Testis (tissue), 3 donors: Measurements from ENCODE around the gene L3HYPDH. TPM values are rescaled to one million over a fixed set of nuclear protein-coding genes. Genes with fewer than 3 reads are reported as not detected.

ENCODE experiments used
- DNase-seq: peaks from one replicate; pipeline ENCODE4 v3.0.0-alpha.2; 2019
- H3K27ac ChIP-seq, 2 donors: fragments of 200-600 bp; sonication (generic); one replicate each; pipeline ENCODE4 v1.5.1; 2019
- H3K27me3 ChIP-seq: fragments of 200-600 bp; sonication (generic); one replicate; pipeline ENCODE4 v1.5.1; 2019
- H3K36me3 ChIP-seq: fragments of 200-600 bp; sonication (generic); one replicate; pipeline ENCODE4 v1.5.1; 2017; ENCODE audit warnings: low read depth; ENCODE audit errors: missing control alignments
- H3K4me1 ChIP-seq: fragments of 200-600 bp; sonication (generic); one replicate; pipeline ENCODE4 v1.5.1; 2019
- H3K4me3 ChIP-seq, 2 donors: fragments of 200-600 bp; sonication (generic); one replicate each; pipeline ENCODE4 v1.5.1; 2017 to 2019
- H3K9me3 ChIP-seq: fragments of 200-600 bp; sonication (generic); one replicate; pipeline ENCODE4 v1.5.1; 2017
- POLR2A ChIP-seq: fragments of 450-650 bp; IDR thresholded peaks from one replicate; pipeline ENCODE4 v1.6.1; 2017; ENCODE audit warnings: antibody characterized with exemption, mild to moderate bottlenecking, moderate library complexity
- WGBS, 2 donors: methylation state at CpG; one replicate each; pipeline ENCODE4 v1.1.5; 2018; 5-methylcytosine and 5-hydroxymethylcytosine counted together
- intact Hi-C: fragments of 100-400 bp; cut with DNase I; formaldehyde crosslinking; loops from one replicate; pipeline ENCODE4 v1.15.1; 2023; ENCODE audit warnings: low total_unique reads
- polyA plus RNA-seq: library from polyadenylated mRNA; stranded (reverse); fragments of 350-450 nt; fragmentation: Illumina TruSeq; extraction: RNeasy Lipid Tissue Mini Kit (QIAGEN cat#74804); gene quantifications from one replicate; pipeline ENCODE4 v1.2.3, GENCODE V29; 2014; ENCODE audit warnings: low read depth, low replicate concordance; ENCODE audit not compliant: insufficient read depth
- total RNA-seq, 2 donors: library from RNA; depleted of rRNA; stranded (reverse); fragments of >200 nt; gene quantifications; one replicate each; pipeline ENCODE4 v1.2.3, GENCODE V29; 2016
- TF ChIP-seq, protein P1 (sequence below), 3 experiments: fragments of 450-650 bp in 2 of 3; fragments of 200-600 bp in 1 of 3; sonication (generic) in 1 of 3; IDR thresholded peaks; one replicate each; pipeline ENCODE4 v1.5.1; 2016 to 2019; ENCODE audit warnings: antibody characterized with exemption in 3 of 3, mild to moderate bottlenecking in 2 of 3, moderate library complexity in 1 of 3

The L3HYPDH gene
- total and polyA plus RNA-seq, 3 donors from 2014 or later, result 48.2 to 74.3 (median 63.2) TPM

DNA sequence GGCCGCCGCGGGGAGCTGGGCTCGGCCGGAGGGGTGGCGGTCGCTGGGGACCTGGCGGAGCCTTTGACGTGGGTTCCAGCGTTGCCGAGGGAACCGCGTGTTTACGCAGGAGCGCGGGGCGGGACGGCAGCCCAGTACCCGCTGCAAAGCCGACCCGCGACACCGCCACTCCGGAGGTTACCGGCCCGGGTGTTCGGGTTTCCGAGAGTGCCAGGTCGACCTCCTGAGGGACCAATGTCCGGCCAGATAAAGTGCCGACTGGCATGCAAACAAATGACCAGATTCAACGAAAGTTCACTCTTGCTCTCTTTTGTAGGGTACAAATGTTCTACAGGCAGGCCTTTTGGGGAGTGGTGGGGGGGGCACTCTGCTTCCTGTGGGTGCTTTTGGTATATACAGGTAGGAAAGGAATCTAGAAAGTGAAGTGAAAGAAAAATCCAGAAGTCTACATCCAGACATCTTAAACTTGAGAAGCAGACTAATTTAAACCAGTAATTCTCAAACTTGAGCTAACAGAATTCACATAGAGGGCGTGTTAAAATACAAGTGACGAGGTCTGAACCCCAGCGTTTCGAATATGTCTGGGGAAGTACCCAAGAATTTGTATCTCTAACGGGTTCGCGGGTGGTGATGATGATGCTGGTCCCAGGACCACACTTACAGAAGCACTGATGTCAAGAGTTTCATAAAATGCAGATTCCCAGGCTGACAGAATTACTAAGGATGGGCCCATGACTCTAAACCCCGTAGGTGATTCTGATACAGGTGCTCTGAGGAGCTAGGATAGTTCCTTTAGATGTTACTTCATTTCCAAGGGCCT lies 18.7 kb downstream of the L3HYPDH start, which contains the start of gene GPR135:
Gene GPR135, minus strand, starts transcription at position 65 of the 820 bp plus-strand sequence. CDS start 154 bp downstream, outside the sequence.
- Histone ChIP-seq H3K9me3 (no peaks in the 10 kb centered on the region), H3K4me1 (peaks cover 5% of the 10 kb centered on the region), H3K4me3 (peak within 1 kb of the TSS; percentile 59 to 76), H3K27me3 (no peaks in the 10 kb centered on the region), H3K27ac (peak within 1 kb of the TSS; percentile 74 to 80), H3K36me3 (no peaks in the 10 kb centered on the region)
- DNase-seq, result peak; percentile 72
- intact Hi-C loops, result no loop called here
- TF ChIP-seq, protein P1, sequence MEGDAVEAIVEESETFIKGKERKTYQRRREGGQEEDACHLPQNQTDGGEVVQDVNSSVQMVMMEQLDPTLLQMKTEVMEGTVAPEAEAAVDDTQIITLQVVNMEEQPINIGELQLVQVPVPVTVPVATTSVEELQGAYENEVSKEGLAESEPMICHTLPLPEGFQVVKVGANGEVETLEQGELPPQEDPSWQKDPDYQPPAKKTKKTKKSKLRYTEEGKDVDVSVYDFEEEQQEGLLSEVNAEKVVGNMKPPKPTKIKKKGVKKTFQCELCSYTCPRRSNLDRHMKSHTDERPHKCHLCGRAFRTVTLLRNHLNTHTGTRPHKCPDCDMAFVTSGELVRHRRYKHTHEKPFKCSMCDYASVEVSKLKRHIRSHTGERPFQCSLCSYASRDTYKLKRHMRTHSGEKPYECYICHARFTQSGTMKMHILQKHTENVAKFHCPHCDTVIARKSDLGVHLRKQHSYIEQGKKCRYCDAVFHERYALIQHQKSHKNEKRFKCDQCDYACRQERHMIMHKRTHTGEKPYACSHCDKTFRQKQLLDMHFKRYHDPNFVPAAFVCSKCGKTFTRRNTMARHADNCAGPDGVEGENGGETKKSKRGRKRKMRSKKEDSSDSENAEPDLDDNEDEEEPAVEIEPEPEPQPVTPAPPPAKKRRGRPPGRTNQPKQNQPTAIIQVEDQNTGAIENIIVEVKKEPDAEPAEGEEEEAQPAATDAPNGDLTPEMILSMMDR (IDR thresholded peaks at IDR 0.05), result no peak
- TF ChIP-seq POLR2A, result no peak
- 23 to 41% methylated on average over 12 to 25 of the region's 40 CpGs for WGBS, 2 donors

DNA sequence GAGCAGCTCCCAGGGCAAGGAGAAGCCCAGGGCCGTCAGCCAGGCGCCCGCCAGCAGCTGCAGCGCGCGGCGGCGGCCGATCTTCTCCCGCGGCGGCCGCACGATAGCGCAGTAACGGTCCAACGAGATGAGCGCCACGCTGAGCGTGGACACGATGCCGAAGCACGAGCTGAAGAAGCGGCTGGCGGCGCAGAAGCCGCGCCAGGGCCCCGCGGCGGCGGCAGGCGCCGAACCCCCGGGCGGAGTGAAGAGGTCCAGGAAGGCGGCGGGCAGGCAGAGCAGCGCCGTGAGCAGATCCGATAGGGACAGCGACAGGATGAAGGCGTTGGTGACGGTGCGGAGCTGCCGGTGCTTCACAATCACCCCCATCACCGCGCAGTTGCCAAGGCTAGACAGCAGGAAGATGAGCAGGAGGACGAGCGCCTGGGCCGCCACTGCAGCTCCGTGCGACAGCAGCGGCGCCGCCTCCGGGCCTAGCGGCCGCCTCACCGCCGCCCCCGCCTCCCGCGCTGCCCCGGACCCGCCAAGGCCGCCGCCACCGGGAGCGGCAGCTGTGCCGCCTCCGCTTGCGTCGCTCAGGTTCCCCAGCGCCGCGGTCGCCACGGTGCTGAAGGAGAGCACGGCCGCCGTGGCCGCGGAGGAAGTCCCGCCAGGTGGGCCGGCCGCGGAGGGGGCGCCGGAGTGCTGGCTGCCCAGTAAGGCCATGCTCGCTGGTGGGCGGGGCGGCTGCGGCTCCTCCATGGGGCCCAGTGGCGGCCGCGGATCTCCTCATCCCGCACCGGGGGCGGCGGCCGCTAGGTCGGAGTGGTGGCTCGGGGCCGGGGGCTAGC lies 19.5 kb downstream of the L3HYPDH start:
- TF ChIP-seq POLR2A, result no peak
- TF ChIP-seq, protein P1 (IDR thresholded peaks at IDR 0.05), result no peak

GRCh38 chr14:59463787-59464485 lies 20.3 kb downstream of the L3HYPDH start:
- intact Hi-C loops, result no loop called here
- no peak for TF ChIP-seq POLR2A
- TF ChIP-seq, protein P1 (IDR thresholded peaks at IDR 0.05), result no peak
- H3K4me3 ChIP-seq, result peak overlapping the region; percentile 59 to 76
- peaks cover 5% of the 10 kb centered on the region for H3K4me1 ChIP-seq
- DNase-seq, result peak; percentile 26
- WGBS, 2 donors, result 44 to 46% methylated on average over 20 to 31 of the region's 60 CpGs
- H3K36me3 ChIP-seq, result no peaks in the 10 kb centered on the region
- no peaks in the 10 kb centered on the region for H3K27me3 ChIP-seq
- no peaks in the 10 kb centered on the region for H3K9me3 ChIP-seq
- H3K27ac ChIP-seq, result peak overlapping the region; percentile 74 to 80

More for the DNA sequence above, 19.5 kb downstream of the L3HYPDH start:
- Histone ChIP-seq H3K27ac (peak overlapping the region; percentile 74 to 80), H3K36me3 (no peaks in the 10 kb centered on the region), H3K4me1 (peaks cover 5% of the 10 kb centered on the region), H3K4me3 (peak overlapping the region; percentile 59 to 76), H3K27me3 (no peaks in the 10 kb centered on the region), H3K9me3 (no peaks in the 10 kb centered on the region)
- peak; percentile 71 for DNase-seq
- WGBS, 2 donors, result 0 to 1% methylated on average over 17 to 53 of the region's 105 CpGs
- intact Hi-C loops, result no loop called here

GRCh38 chr14:59461891-59462290 lies 22.3 kb downstream of the L3HYPDH start:
- Histone ChIP-seq H3K9me3 (no peaks in the 10 kb centered on the region), H3K27ac (no peak overlapping the region), H3K4me3 (no peak overlapping the region), H3K36me3 (no peaks in the 10 kb centered on the region), H3K27me3 (no peaks in the 10 kb centered on the region), H3K4me1 (peaks cover 5% of the 10 kb centered on the region)
- WGBS, 2 donors, result 93 to 99% methylated on average over 1 of the region's 1 CpG
- intact Hi-C loops, result no loop called here
- no peak for TF ChIP-seq POLR2A
- TF ChIP-seq, protein P1 (IDR thresholded peaks at IDR 0.05), result no peak
- no peak for DNase-seq
